ENCODE results near the gene COG7. TPM values are rescaled to one million over a fixed set of nuclear protein-coding genes. Genes with fewer than 3 reads are reported as not detected.

Gene COG7
- total RNA-seq, 4 donors from 2014 or later, result 6.9 to 18.6 (median 16.0) TPM

DNA sequence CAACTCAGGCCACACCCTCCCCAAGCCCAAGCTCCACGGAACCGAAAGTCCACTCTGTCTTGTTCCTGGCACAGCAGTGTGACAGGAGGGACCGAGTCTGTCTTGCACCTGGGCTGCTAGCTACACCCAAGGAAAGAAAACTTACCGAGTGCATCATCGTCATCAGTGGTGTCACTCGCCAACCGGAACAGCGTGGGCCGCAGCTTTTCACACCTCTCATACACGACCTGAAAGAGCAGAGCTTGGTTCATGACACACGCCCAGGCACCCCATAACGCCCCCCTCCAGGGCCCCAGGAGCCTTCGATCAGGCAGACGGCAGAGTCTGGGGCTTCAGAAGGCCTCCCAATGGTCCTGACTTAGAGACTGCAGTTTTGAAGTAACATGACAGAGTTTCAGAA is 29.8 kb upstream of the COG7 start:
- ATAC-seq, result no peak
- H3K27ac ChIP-seq, result no peak overlapping the region
- no peaks in the 10 kb centered on the region for H3K9me3 ChIP-seq
- peaks cover 0 to 100% of the 10 kb centered on the region in 2 donors for H3K36me3 ChIP-seq
- no peak for TF ChIP-seq EP300 (IDR thresholded peaks at IDR 0.05)
- TF ChIP-seq, protein P1, sequence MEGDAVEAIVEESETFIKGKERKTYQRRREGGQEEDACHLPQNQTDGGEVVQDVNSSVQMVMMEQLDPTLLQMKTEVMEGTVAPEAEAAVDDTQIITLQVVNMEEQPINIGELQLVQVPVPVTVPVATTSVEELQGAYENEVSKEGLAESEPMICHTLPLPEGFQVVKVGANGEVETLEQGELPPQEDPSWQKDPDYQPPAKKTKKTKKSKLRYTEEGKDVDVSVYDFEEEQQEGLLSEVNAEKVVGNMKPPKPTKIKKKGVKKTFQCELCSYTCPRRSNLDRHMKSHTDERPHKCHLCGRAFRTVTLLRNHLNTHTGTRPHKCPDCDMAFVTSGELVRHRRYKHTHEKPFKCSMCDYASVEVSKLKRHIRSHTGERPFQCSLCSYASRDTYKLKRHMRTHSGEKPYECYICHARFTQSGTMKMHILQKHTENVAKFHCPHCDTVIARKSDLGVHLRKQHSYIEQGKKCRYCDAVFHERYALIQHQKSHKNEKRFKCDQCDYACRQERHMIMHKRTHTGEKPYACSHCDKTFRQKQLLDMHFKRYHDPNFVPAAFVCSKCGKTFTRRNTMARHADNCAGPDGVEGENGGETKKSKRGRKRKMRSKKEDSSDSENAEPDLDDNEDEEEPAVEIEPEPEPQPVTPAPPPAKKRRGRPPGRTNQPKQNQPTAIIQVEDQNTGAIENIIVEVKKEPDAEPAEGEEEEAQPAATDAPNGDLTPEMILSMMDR (IDR thresholded peaks at IDR 0.05), result no peak
- no peak for TF ChIP-seq POLR2AphosphoS5 (IDR thresholded peaks at IDR 0.05)
- no peak for TF ChIP-seq POLR2A (IDR thresholded peaks at IDR 0.05)
- WGBS, 2 donors (ENCODE audit: low coverage in 1 of 2), result 63 to 92% methylated on average over 2 to 4 of the region's 14 CpGs
- H3K27me3 ChIP-seq, result no peaks in the 10 kb centered on the region
- H3K4me1 ChIP-seq, result no peaks in the 10 kb centered on the region
- no peak overlapping the region for H3K4me3 ChIP-seq

DNA sequence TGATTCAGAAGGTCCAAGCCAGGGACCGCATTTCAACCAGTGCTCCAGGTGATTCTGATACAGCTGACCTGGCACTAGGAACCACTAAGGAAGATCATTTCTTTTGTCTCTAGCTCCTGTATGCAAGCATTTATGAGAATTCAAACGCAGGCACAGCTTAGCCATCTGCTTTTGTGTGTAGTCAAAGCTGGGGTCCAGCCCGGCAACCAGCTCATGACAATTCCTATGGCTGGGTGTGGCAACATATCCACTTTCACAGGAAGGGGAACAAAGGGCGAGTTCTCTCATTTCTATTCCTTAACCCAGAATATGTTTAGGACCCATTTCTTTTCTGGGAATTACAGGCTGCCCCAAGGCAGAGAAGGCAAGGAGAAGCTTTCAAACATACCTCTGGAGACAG is 27.3 kb upstream of the COG7 start:
- peaks cover 0 to 100% of the 10 kb centered on the region in 2 donors for H3K36me3 ChIP-seq
- H3K4me3 ChIP-seq, result no peak overlapping the region
- TF ChIP-seq POLR2A (IDR thresholded peaks at IDR 0.05), result no peak
- ATAC-seq, result no peak
- H3K9me3 ChIP-seq, result no peaks in the 10 kb centered on the region
- WGBS, 2 donors (ENCODE audit: low coverage in 1 of 2), result 87% methylated on average over 3 of the region's 4 CpGs; no CpG with 5 or more reads in 1 of the 2 donors
- no peaks in the 10 kb centered on the region for H3K27me3 ChIP-seq
- H3K27ac ChIP-seq, result no peak overlapping the region
- H3K4me1 ChIP-seq, result no peaks in the 10 kb centered on the region

DNA sequence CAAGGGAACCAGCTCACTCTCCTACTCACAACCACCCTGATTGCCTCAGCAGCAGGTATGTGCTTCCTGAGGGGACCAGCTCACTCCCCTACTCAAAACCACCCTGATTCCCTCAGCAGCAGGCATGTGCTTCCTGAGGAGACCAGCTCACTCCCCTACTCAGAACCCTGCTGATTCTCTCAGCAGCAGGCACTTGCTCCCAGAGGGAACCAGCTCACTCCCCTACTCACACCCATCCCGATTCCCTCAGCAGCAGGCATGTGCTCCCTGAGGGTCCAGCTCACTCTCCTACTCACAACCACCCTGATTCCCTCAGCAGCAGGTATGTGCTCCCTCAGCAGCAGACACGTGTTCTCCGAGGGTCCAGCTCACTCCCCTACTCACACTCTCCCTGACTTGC is 26.1 kb upstream of the COG7 start:
- H3K9me3 ChIP-seq, result no peaks in the 10 kb centered on the region
- H3K27me3 ChIP-seq, result no peaks in the 10 kb centered on the region
- no peak overlapping the region for H3K27ac ChIP-seq
- no peak overlapping the region for H3K4me3 ChIP-seq
- TF ChIP-seq EP300 (IDR thresholded peaks at IDR 0.05) (no peak), POLR2A (IDR thresholded peaks at IDR 0.05) (no peak), POLR2AphosphoS5 (IDR thresholded peaks at IDR 0.05) (no peak)
- TF ChIP-seq, protein P1 (IDR thresholded peaks at IDR 0.05), result no peak
- WGBS, 2 donors (ENCODE audit: low coverage in 1 of 2), result 86% methylated on average over 2 of the region's 3 CpGs; no CpG with 5 or more reads in 1 of the 2 donors
- H3K36me3 ChIP-seq, result peaks cover 0 to 100% of the 10 kb centered on the region in 2 donors
- no peaks in the 10 kb centered on the region for H3K4me1 ChIP-seq
- no peak for ATAC-seq

DNA sequence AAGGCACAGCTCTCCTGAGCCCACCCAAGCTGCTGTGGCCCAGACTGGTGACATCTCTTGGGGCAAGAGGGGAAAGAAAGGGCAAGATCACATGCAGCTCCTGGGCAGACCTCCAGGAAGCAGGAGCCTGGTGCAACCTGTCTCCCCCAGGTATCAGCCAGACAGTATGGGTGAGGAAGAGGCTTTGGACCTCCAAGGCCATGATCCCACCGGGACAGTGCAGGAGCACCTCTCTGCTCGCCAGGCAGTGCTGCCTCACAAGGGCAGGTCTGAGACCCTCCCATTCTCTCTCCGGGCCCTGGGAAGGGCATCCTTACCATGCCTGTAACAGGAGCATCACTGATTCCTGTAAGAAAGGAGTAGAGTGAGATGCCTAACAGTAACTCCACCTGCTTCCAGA is 25.6 kb upstream of the COG7 start:
- no peaks in the 10 kb centered on the region for H3K27me3 ChIP-seq
- H3K4me3 ChIP-seq, result no peak overlapping the region
- no peak for ATAC-seq
- H3K36me3 ChIP-seq, result peaks cover 0 to 100% of the 10 kb centered on the region in 2 donors
- H3K4me1 ChIP-seq, result no peaks in the 10 kb centered on the region
- 100% methylated on average over 1 of the region's 3 CpGs; no CpG with 5 or more reads in 1 of the 2 donors for WGBS, 2 donors (ENCODE audit: low coverage in 1 of 2)
- no peak overlapping the region for H3K27ac ChIP-seq
- no peaks in the 10 kb centered on the region for H3K9me3 ChIP-seq
- TF ChIP-seq POLR2AphosphoS5 (IDR thresholded peaks at IDR 0.05), result no peak
- TF ChIP-seq POLR2A (IDR thresholded peaks at IDR 0.05), result no peak
- TF ChIP-seq, protein P1 (IDR thresholded peaks at IDR 0.05), result no peak
- no peak for TF ChIP-seq EP300 (IDR thresholded peaks at IDR 0.05)

DNA sequence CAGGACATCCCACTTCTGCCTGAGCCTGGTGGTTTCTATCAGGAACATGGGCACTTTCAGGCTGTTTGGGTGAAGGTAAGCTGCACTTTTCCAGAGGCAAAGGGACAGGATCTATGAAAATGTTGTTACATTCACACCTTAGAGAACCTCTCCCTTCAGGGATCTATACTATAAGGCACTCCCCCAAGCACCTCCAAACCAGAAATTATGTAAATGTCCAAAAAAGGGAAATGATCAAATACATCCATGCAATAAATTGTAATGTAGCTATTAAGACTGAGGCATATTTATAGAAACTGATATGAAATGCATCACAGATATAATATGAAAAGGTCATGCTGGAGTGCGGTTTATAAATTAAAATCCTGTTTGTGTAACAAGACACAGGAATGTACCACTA is 23.3 kb upstream of the COG7 start:
- Histone ChIP-seq H3K9me3 (no peaks in the 10 kb centered on the region), H3K4me1 (no peaks in the 10 kb centered on the region), H3K4me3 (no peak overlapping the region), H3K36me3 (peaks cover 0 to 99% of the 10 kb centered on the region in 2 donors), H3K27me3 (no peaks in the 10 kb centered on the region), H3K27ac (no peak overlapping the region)
- no peak for TF ChIP-seq EP300 (IDR thresholded peaks at IDR 0.05)
- TF ChIP-seq POLR2A (IDR thresholded peaks at IDR 0.05), result no peak
- TF ChIP-seq, protein P1 (IDR thresholded peaks at IDR 0.05), result no peak
- 88 to 100% methylated on average over 1 of the region's 1 CpG for WGBS, 2 donors (ENCODE audit: low coverage in 1 of 2)
- ATAC-seq, result no peak
